Ecto neural progenitor cell (in vitro differentiated cells): ENCODE measurements around the gene SLC25A44.
"Not testable (repeated sequence)": the region's sequence is repeated elsewhere in the genome, so short reads cannot be mapped to it uniquely, and the experiment has no call there.

ENCODE experiments used
- DNase-seq: peaks from one replicate; pipeline ENCODE4 v3.0.0-alpha.2; 2018; ENCODE audit warnings: low spot score

The SLC25A44 gene

GRCh38 chr1:156163712-156164111 lies 30.2 kb upstream of the SLC25A44 start:
- DNase-seq, result no peak

GRCh38 chr1:156164125-156164831 lies 29.6 kb upstream of the SLC25A44 start:
- no peak for DNase-seq

GRCh38 chr1:156165083-156165482 lies 28.8 kb upstream of the SLC25A44 start:
- DNase-seq, result no peak

- no peak for DNase-seq
Observed at GRCh38 chr1:156167536-156167935, 26.4 kb upstream of the SLC25A44 start.

GRCh38 chr1:156172696-156173470 lies 21.0 kb upstream of the SLC25A44 start:
- no peak for DNase-seq

- no peak for DNase-seq
Observed at GRCh38 chr1:156176610-156177210, 17.2 kb upstream of the SLC25A44 start.

- DNase-seq, result no peak
Observed at GRCh38 chr1:156177919-156178654, 15.8 kb upstream of the SLC25A44 start.

GRCh38 chr1:156180471-156180870 lies 13.4 kb upstream of the SLC25A44 start:
- no peak for DNase-seq

- not testable (repeated sequence) for DNase-seq
Observed at GRCh38 chr1:156181391-156181924, 12.4 kb upstream of the SLC25A44 start.

- DNase-seq, result not testable (repeated sequence)
Observed at GRCh38 chr1:156182010-156182779, 11.7 kb upstream of the SLC25A44 start.

- DNase-seq, result not testable (repeated sequence)
Observed at GRCh38 chr1:156186347-156187177, 7.3 kb upstream of the SLC25A44 start.

GRCh38 chr1:156190265-156190664 lies 3.6 kb upstream of the SLC25A44 start:
- not testable (repeated sequence) for DNase-seq

- DNase-seq, result no peak
Observed at GRCh38 chr1:156191292-156191964, 2.5 kb upstream of the SLC25A44 start.

GRCh38 chr1:156193208-156193487 lies 756 bp upstream of the SLC25A44 start:
- DNase-seq, result no peak

- DNase-seq, result no peak
Observed at GRCh38 chr1:156194300-156194652, 372 bp downstream of the SLC25A44 start.

GRCh38 chr1:156195853-156196252 lies 1.9 kb downstream of the SLC25A44 start:
- no peak for DNase-seq

- no peak for DNase-seq
Observed at GRCh38 chr1:156196445-156196844, 2.5 kb downstream of the SLC25A44 start.

- no peak for DNase-seq
Observed at GRCh38 chr1:156198831-156199349, 5.0 kb downstream of the SLC25A44 start.

GRCh38 chr1:156200044-156200443 lies 6.1 kb downstream of the SLC25A44 start:
- DNase-seq, result no peak

- DNase-seq, result no peak
Observed at GRCh38 chr1:156203331-156203730, 9.4 kb downstream of the SLC25A44 start.
